DMS 273 (cell line): ENCODE measurements around the gene C11orf58.

Experiments used
- DNase-seq: peaks from one replicate; lab custom pipeline; 2025; ENCODE audit not compliant: unreplicated experiment; lab: John Stamatoyannopoulos, UW

Gene C11orf58

GRCh38 chr11:16800382-16800781 lies 61.9 kb downstream of the C11orf58 start:
- no peak for DNase-seq

GRCh38 chr11:16801288-16801980 lies 63.0 kb downstream of the C11orf58 start:
- DNase-seq = no peak

GRCh38 chr11:16804104-16804947 lies 65.9 kb downstream of the C11orf58 start:
- no peak for DNase-seq

GRCh38 chr11:16805938-16806337 lies 67.5 kb downstream of the C11orf58 start:
- DNase-seq = no peak

- peak; percentile 7 for DNase-seq
These were observed 68.3 kb downstream of the C11orf58 start for GRCh38 chr11:16806791-16807190.

GRCh38 chr11:16807306-16807705 lies 68.9 kb downstream of the C11orf58 start:
- no peak for DNase-seq
